Skeletal muscle satellite cell (primary cell): ENCODE data around the gene LAMA2.
A peak's percentile ranks its signal among the peaks of the same experiment; 100 is the strongest.

Experiments
- H3K27me3 ChIP-seq: 2 replicates; pipeline ENCODE4 v1.7.0; 2013; ENCODE audit warnings: low read length; ENCODE audit not compliant: control insufficient read depth, insufficient read depth
- H3K36me3 ChIP-seq: 2 replicates; pipeline ENCODE4 v1.7.0; 2013; ENCODE audit warnings: mild to moderate bottlenecking, control low read depth, low read length; ENCODE audit not compliant: insufficient read depth
- H3K4me1 ChIP-seq: 2 replicates; pipeline ENCODE4 v1.7.0; 2013; ENCODE audit warnings: low read length; ENCODE audit not compliant: control insufficient read depth, insufficient read depth
- H3K4me2 ChIP-seq: 2 replicates; pipeline ENCODE4 v1.7.0; 2013; ENCODE audit warnings: mild to moderate bottlenecking, low read length
- H3K4me3 ChIP-seq: 2 replicates; pipeline ENCODE4 v1.7.0; 2013; ENCODE audit warnings: low read length
- H3K9ac ChIP-seq: 2 replicates; pipeline ENCODE4 v1.7.0; 2013; ENCODE audit warnings: mild to moderate bottlenecking, low read depth, low read length, moderate library complexity
- H3K9me3 ChIP-seq: replicated peaks from 2 replicates; pipeline ENCODE4 v1.7.0; 2013; ENCODE audit warnings: mild to moderate bottlenecking, control low read depth, low read length

Gene LAMA2

GRCh38 chr6:128870746-128871145, 12.2 kb upstream of the LAMA2 start:
- Histone ChIP-seq H3K4me2 (no peak overlapping the region), H3K4me3 (no peak overlapping the region), H3K27me3 (no peaks in the 10 kb centered on the region), H3K4me1 (no peaks in the 10 kb centered on the region), H3K36me3 (no peaks in the 10 kb centered on the region), H3K9ac (no peak overlapping the region), H3K9me3 (no peaks in the 10 kb centered on the region)

- no peaks in the 10 kb centered on the region for H3K36me3 ChIP-seq
- H3K4me3 ChIP-seq, result no peak overlapping the region
- H3K9me3 ChIP-seq, result no peaks in the 10 kb centered on the region
- no peak overlapping the region for H3K4me2 ChIP-seq
- H3K27me3 ChIP-seq, result no peaks in the 10 kb centered on the region
- H3K4me1 ChIP-seq, result no peaks in the 10 kb centered on the region
- no peak overlapping the region for H3K9ac ChIP-seq
These were observed 8.1 kb upstream of the LAMA2 start for GRCh38 chr6:128874863-128875262.

- no peaks in the 10 kb centered on the region for H3K36me3 ChIP-seq
- no peaks in the 10 kb centered on the region for H3K9me3 ChIP-seq
- peak overlapping the region; percentile 83 for H3K4me3 ChIP-seq
- peak overlapping the region; percentile 84 for H3K9ac ChIP-seq
- no peaks in the 10 kb centered on the region for H3K27me3 ChIP-seq
- peaks cover 16% of the 10 kb centered on the region for H3K4me1 ChIP-seq
- H3K4me2 ChIP-seq, result peak overlapping the region; percentile 83
These were observed 378 bp upstream of the LAMA2 start for GRCh38 chr6:128882560-128882959.

DNA sequence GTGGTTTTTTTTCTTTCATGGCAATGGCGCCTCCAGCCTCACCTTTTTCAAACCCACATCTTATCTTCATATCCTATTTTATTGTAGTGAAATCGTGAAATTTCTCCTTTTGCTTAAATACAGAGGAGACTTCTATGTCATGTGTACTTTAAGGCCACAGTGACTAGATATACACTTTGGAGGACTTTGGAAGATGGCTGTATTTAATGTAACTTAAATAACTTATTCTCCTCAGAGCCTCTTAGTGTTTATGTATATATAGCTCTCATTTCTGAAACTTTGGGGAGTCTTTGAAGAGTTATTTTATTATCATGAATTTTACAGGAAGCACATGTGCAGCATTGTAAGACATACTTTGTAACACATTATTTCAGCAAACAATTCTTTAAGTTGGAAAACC, 968 bp downstream of the LAMA2 start:
- peaks cover 16% of the 10 kb centered on the region for H3K4me1 ChIP-seq
- peak overlapping the region; percentile 84 for H3K9ac ChIP-seq
- H3K4me2 ChIP-seq, result peak overlapping the region; percentile 83
- H3K9me3 ChIP-seq, result no peaks in the 10 kb centered on the region
- no peaks in the 10 kb centered on the region for H3K36me3 ChIP-seq
- no peaks in the 10 kb centered on the region for H3K27me3 ChIP-seq
- peak overlapping the region; percentile 83 for H3K4me3 ChIP-seq

- Histone ChIP-seq H3K4me3 (peak overlapping the region; percentile 83), H3K27me3 (no peaks in the 10 kb centered on the region), H3K9ac (peak overlapping the region; percentile 84), H3K4me2 (peak overlapping the region; percentile 83), H3K9me3 (no peaks in the 10 kb centered on the region), H3K4me1 (peaks cover 16% of the 10 kb centered on the region), H3K36me3 (no peaks in the 10 kb centered on the region)
These were observed 2.4 kb downstream of the LAMA2 start for GRCh38 chr6:128885381-128885780.

DNA sequence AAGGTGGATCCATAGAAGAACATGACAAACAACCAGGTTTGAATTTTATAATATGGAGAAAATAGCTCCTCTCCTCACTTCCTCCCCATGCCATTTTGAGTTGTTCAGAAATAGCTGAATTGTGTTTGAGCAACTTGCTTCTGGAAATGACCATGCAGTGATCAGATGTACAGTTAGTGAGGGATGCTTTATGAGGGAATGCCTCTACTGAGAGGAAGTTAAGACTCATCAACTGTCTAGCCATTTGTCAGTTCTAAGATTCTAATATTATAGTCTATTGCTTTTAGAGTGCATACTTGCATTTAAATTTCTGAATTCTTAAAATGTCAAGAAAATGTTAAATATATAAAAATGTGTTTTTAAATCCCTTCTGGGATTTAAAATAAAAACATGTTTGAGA, 3.8 kb downstream of the LAMA2 start:
- H3K4me1 ChIP-seq, result peaks cover 16% of the 10 kb centered on the region
- H3K4me3 ChIP-seq, result no peak overlapping the region
- no peaks in the 10 kb centered on the region for H3K9me3 ChIP-seq
- H3K4me2 ChIP-seq, result peak overlapping the region; percentile 12
- H3K27me3 ChIP-seq, result no peaks in the 10 kb centered on the region
- no peaks in the 10 kb centered on the region for H3K36me3 ChIP-seq
- H3K9ac ChIP-seq, result no peak overlapping the region

DNA sequence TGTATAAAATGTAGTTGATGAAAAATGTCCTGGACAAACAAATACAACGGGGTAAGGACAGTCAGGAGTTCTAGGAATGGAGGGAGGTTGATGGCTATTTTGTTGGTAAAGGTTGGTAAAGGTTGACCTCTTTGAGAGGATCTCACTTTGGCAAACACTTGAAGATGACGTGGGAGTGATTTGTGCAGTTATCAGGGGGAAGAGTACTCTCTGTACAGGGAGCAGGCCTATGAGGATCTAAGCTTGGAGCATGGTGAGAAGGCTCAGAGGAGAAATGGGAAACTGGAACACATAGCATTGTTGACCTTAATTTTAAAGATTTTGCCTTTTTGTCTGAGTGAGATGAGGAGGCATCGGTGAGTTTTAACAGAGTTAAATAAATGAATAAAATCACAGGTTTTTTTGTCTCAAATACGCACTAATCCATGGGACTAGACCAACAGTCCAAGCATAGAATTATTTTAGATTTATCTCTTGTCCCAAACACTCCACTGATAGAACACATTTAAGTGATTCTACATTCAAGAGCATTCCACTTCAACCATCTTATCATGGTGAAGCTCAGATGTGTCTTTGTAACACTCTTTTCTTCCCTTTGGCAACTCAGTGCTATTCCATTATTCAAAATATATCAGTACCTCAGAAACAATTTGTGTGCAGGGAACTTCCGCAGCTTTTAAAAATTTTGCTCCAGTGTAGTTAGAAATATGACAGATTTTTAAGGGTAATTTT, 5.7 kb downstream of the LAMA2 start:
- no peak overlapping the region for H3K4me2 ChIP-seq
- no peak overlapping the region for H3K4me3 ChIP-seq
- no peaks in the 10 kb centered on the region for H3K27me3 ChIP-seq
- no peaks in the 10 kb centered on the region for H3K9me3 ChIP-seq
- H3K36me3 ChIP-seq, result no peaks in the 10 kb centered on the region
- H3K4me1 ChIP-seq, result peaks cover 4% of the 10 kb centered on the region
- H3K9ac ChIP-seq, result no peak overlapping the region

DNA sequence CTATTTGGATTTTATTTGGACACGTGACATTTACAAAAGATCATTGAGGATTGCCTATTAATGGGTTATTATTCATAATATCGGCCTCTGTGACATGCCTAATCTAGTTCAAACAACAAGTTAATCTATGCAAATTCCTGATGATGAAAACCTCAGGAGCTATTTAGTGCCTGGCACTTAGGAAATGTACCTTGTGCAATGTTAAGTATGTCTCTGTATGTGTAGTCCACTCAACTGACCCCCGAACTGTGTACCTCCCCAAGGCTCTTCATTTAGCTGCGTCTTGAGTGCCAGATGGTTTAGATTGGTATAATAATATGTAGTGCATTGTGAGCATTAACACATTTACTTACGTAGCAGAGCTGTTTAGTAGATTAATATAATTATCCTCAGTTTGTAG, 6.9 kb downstream of the LAMA2 start:
- Histone ChIP-seq H3K4me3 (no peak overlapping the region), H3K36me3 (peaks cover 3% of the 10 kb centered on the region), H3K4me2 (no peak overlapping the region), H3K27me3 (no peaks in the 10 kb centered on the region), H3K9me3 (no peaks in the 10 kb centered on the region), H3K4me1 (peaks cover 4% of the 10 kb centered on the region), H3K9ac (no peak overlapping the region)

DNA sequence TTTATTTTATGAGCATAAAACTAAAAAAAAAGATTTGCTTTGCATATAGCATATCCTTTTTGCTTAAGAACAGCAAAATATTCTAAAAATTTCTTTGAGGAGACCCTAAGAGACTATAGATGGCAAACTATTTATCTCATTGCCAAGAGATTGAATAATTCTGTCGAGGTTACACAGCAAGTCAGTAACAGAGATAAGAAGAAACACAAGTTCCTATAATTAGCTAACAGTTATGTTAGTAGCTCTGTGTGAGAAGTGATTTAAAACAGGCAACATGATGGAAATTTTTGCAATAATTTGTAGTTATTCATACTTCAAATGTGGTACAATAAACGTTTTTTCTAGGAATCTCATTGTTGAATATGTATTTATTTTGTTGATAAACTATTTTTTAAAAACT, 9.1 kb downstream of the LAMA2 start:
- H3K4me2 ChIP-seq, result no peak overlapping the region
- H3K4me1 ChIP-seq, result no peaks in the 10 kb centered on the region
- peaks cover 6% of the 10 kb centered on the region for H3K36me3 ChIP-seq
- no peaks in the 10 kb centered on the region for H3K9me3 ChIP-seq
- no peak overlapping the region for H3K9ac ChIP-seq
- no peak overlapping the region for H3K4me3 ChIP-seq
- H3K27me3 ChIP-seq, result no peaks in the 10 kb centered on the region

GRCh38 chr6:128899341-128900050, 16.6 kb downstream of the LAMA2 start:
- Histone ChIP-seq H3K27me3 (no peaks in the 10 kb centered on the region), H3K36me3 (peaks cover 6% of the 10 kb centered on the region), H3K9ac (no peak overlapping the region), H3K4me3 (no peak overlapping the region), H3K4me1 (peaks cover 3% of the 10 kb centered on the region), H3K9me3 (no peaks in the 10 kb centered on the region), H3K4me2 (no peak overlapping the region)

GRCh38 chr6:128903715-128904114, 20.8 kb downstream of the LAMA2 start:
- no peaks in the 10 kb centered on the region for H3K27me3 ChIP-seq
- H3K4me1 ChIP-seq, result peaks cover 3% of the 10 kb centered on the region
- no peak overlapping the region for H3K4me3 ChIP-seq
- no peak overlapping the region for H3K4me2 ChIP-seq
- no peaks in the 10 kb centered on the region for H3K36me3 ChIP-seq
- H3K9me3 ChIP-seq, result no peaks in the 10 kb centered on the region
- no peak overlapping the region for H3K9ac ChIP-seq

- Histone ChIP-seq H3K4me2 (no peak overlapping the region), H3K27me3 (no peaks in the 10 kb centered on the region), H3K4me3 (no peak overlapping the region), H3K9ac (no peak overlapping the region), H3K9me3 (no peaks in the 10 kb centered on the region), H3K36me3 (no peaks in the 10 kb centered on the region), H3K4me1 (peaks cover 5% of the 10 kb centered on the region)
These were observed 31.1 kb downstream of the LAMA2 start for GRCh38 chr6:128914051-128914450.
